Endothelial cell of umbilical vein (primary cell): Measurements from ENCODE around the gene MCM5. TPM values are rescaled to one million over a fixed set of nuclear protein-coding genes. Genes with fewer than 3 reads are reported as not detected.

Experiments
- BruUV-seq: library from RNA; stranded (reverse); fragments of 400-500 nt; replicated peaks from 2 replicates; lab custom pipeline; 2021; lab: Mats Ljungman, UMichigan
- CTCF ChIA-PET: fragments of 300-600, 350-600 bp; sonication (Branson Sonifier 250); formaldehyde crosslinking; loops from one replicate; lab custom pipeline; 2021; ENCODE audit warnings: antibody characterized with exemption, inconsistent platforms; lab: Charles Lee
- POLR2A ChIA-PET: fragments of 300-600, 350-600 bp; sonication (Branson Sonifier 250); formaldehyde crosslinking; loops from one replicate; lab custom pipeline; 2021; ENCODE audit warnings: antibody characterized with exemption, inconsistent platforms; lab: Charles Lee
- DNase-seq: peaks from one replicate; pipeline ENCODE4 v3.0.0-alpha.2; 2011; ENCODE audit warnings: low read depth, low spot score
- FAIRE-seq: peaks from 2 replicates; lab custom pipeline; 2011; peaks lifted over from hg19 to GRCh38; lab: Jason Lieb, UNC
- H2AFZ ChIP-seq: 2 replicates; pipeline ENCODE4 v1.6.0; 2012; ENCODE audit warnings: low read depth, low read length, control low read depth, inconsistent platforms
- H3K27ac ChIP-seq: 2 replicates; pipeline ENCODE4 v1.5.1; 2011; ENCODE audit warnings: low read depth, mild to moderate bottlenecking, control low read depth, low read length, moderate library complexity; ENCODE audit not compliant: insufficient read depth
- H3K27me3 ChIP-seq, 2 experiments: 2 replicates each; pipeline versions ENCODE4 v1.6.0 to v1.6.1; 2011; ENCODE audit warnings: low read length in 2 of 2, mixed read lengths in 1 of 2; ENCODE audit not compliant: control insufficient read depth in 2 of 2, insufficient read depth in 2 of 2
- H3K36me3 ChIP-seq, 2 experiments: 2 replicates in 1 of 2; 3 replicates in 1 of 2; pipeline ENCODE4 v1.5.1; 2011; ENCODE audit warnings: low read length in 2 of 2, mild to moderate bottlenecking in 1 of 2, moderate library complexity in 1 of 2; ENCODE audit not compliant: control insufficient read depth in 2 of 2, insufficient read depth in 2 of 2; ENCODE audit errors: extremely low read depth in 1 of 2
- H3K4me1 ChIP-seq: 3 replicates; pipeline ENCODE4 v1.5.1; 2011; ENCODE audit warnings: mild to moderate bottlenecking, low read length; ENCODE audit not compliant: control insufficient read depth, insufficient read depth; ENCODE audit errors: extremely low read depth
- H3K4me2 ChIP-seq: 2 replicates; pipeline ENCODE4 v1.6.1; 2011; ENCODE audit warnings: low read length, control low read depth, mixed read lengths; ENCODE audit not compliant: insufficient read depth
- H3K4me3 ChIP-seq, 3 experiments: fragments of 200-600 bp in 1 of 3; sonication (generic), shearing (Covaris generic) in 1 of 3; replicated peaks in 1 of 3; 2 replicates each; pipeline ENCODE4 v1.5.1; 2011 to 2016; ENCODE audit warnings: control low read depth in 3 of 3, low read length in 3 of 3, mild to moderate bottlenecking in 2 of 3, inconsistent platforms in 1 of 3, low read depth in 1 of 3, moderate library complexity in 1 of 3; ENCODE audit not compliant: insufficient read depth in 1 of 3
- H3K79me2 ChIP-seq: 2 replicates; pipeline ENCODE4 v1.6.0; 2012; ENCODE audit warnings: low read length, inconsistent platforms; ENCODE audit not compliant: control insufficient read depth, insufficient read depth
- H3K9ac ChIP-seq: replicated peaks from 2 replicates; pipeline ENCODE3; 2011; ENCODE audit warnings: low read length, control low read depth; ENCODE audit not compliant: insufficient read depth; ENCODE audit errors: extremely low read depth
- H3K9me1 ChIP-seq: replicated peaks from 3 replicates; pipeline ENCODE4 v1.6.0; 2011; ENCODE audit warnings: mild to moderate bottlenecking, low read length; ENCODE audit not compliant: control insufficient read depth, insufficient read depth; ENCODE audit errors: extremely low read depth
- H3K9me3 ChIP-seq: replicated peaks from 2 replicates; pipeline ENCODE4 v1.5.1; 2012; ENCODE audit warnings: low read length, inconsistent platforms; ENCODE audit not compliant: control insufficient read depth, insufficient read depth
- H4K20me1 ChIP-seq: replicated peaks from 2 replicates; pipeline ENCODE3; 2011; ENCODE audit warnings: mild to moderate bottlenecking, low read length; ENCODE audit not compliant: control insufficient read depth, insufficient read depth; ENCODE audit errors: extremely low read depth
- EZH2 ChIP-seq: IDR thresholded peaks from 2 replicates; pipeline ENCODE4 v1.6.1; 2012; ENCODE audit warnings: borderline replicate concordance, low read depth, mild to moderate bottlenecking, moderate library complexity, low read length, inconsistent platforms; ENCODE audit not compliant: severe bottlenecking
- FOS ChIP-seq: IDR thresholded peaks from 2 replicates; pipeline ENCODE4 v1.6.1; 2011; ENCODE audit warnings: mild to moderate bottlenecking, low read length, moderate library complexity, borderline replicate concordance; ENCODE audit not compliant: insufficient read depth
- GATA2 ChIP-seq: IDR thresholded peaks from 2 replicates; pipeline ENCODE4 v1.7.0; 2011; ENCODE audit warnings: low read depth, mild to moderate bottlenecking, moderate library complexity, mixed read lengths, low read length; ENCODE audit not compliant: insufficient read length, insufficient read depth
- JUN ChIP-seq: IDR thresholded peaks from 2 replicates; pipeline ENCODE4 v1.6.1; 2011; ENCODE audit warnings: borderline replicate concordance, low read depth; ENCODE audit not compliant: insufficient read length, insufficient read depth
- MYC ChIP-seq: IDR thresholded peaks from one replicate; pipeline ENCODE4 v1.6.1; 2011; ENCODE audit warnings: mild to moderate bottlenecking, low read depth, low read length
- POLR2A ChIP-seq: IDR thresholded peaks from 2 replicates; pipeline ENCODE4 v1.6.1; 2012; ENCODE audit warnings: low read depth, mild to moderate bottlenecking, control low read depth, low read length
- POLR2AphosphoS5 ChIP-seq: IDR thresholded peaks from 2 replicates; pipeline ENCODE4 v1.6.1; 2012; ENCODE audit warnings: low read depth, mild to moderate bottlenecking, control low read depth, low read length, moderate library complexity; ENCODE audit not compliant: insufficient read depth
- dilution Hi-C: fragments of 300-500 bp; cut with MboI; formaldehyde crosslinking; loops from one replicate; pipeline ENCODE4 v1.15.0; 2019; ENCODE audit warnings: low sequenced_read_pairs; ENCODE audit not compliant: extremely low pct_ligation_motif_present
- intact Hi-C: fragments of 100-400 bp; cut with micrococcal nuclease; formaldehyde crosslinking; loops from one replicate; pipeline ENCODE4 v1.10.0; 2022
- polyA plus RNA-seq, 4 experiments: library from polyadenylated mRNA; depleted of rRNA in 3 of 4; stranded (reverse) in 3 of 4; unstranded in 1 of 4; fragments of >200 nt; gene quantifications; 2 replicates each; pipeline versions ENCODE4 v1.2.1 to v1.2.3, GENCODE V29; 2011 to 2012; ENCODE audit warnings: missing spikeins in 1 of 4
- total RNA-seq: library from RNA; stranded (reverse); gene quantifications from 2 replicates; pipeline ENCODE4 v1.2.3, GENCODE V29; 2021
- TF ChIP-seq, protein P1 (sequence below), 2 donors: IDR thresholded peaks; 1 replicate in 1 of 2; 2 replicates in 1 of 2; pipeline ENCODE4 v1.5.1; 2011; ENCODE audit warnings: low read length in 2 of 2, mild to moderate bottlenecking in 2 of 2, moderate library complexity in 2 of 2, control low read depth in 1 of 2, inconsistent platforms in 1 of 2, low read depth in 1 of 2; ENCODE audit not compliant: insufficient read depth in 1 of 2; ENCODE audit errors: extremely low read depth in 1 of 2
- TF ChIP-seq, protein P2 (sequence below): IDR thresholded peaks from 2 replicates; pipeline ENCODE4 v1.6.1; 2011; ENCODE audit not compliant: insufficient read depth, insufficient read length

Gene MCM5
- total and polyA plus RNA-seq, 2 donors (not counting 3 experiments of a cell fraction or from before 2014, with no cell fraction given): 67.8 to 111 TPM

DNA sequence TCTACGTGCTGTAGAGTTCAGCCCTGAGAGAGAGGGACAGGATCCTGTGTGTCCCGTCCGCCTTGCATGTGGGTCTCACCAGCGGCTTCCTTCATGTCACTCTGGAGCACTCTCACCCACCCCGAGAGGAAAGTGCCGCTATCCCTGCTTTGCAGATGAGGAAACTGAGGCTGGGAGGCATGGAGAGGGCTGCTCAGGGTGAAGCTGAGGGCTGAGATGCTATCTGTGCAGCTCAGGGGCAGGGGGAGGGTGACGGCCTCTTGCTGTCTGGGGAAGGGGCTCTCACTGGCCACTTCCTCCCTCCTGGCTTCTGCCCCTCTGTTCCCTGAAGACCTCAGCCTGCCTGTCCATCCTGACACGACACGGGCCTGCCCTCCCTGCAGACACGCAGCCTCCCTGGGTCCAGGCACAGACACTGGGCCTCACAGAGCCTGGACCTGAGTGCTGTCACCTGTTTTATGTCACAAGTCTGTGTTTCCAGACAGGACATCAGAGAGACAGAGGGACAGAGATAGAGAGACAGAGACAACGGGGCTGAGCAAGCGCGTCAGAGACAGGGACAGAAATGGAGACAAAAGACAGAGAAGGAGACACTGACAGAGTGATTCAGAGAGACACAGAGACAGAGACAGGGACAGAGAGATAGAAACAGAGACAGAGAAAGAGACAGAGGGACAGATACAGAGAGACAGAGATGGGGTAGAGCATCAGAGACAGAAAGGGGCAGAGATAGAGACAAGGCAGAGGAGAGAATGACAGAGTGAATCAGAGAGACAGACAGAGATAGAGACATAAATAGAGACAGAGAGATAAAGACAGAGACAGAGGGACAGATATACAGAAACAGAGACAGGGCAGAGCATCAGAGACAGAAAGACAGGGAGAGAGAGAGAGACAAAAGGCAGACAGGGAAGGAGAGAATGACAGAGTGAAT lies 53.1 kb downstream of the MCM5 start:
- H3K9me1 ChIP-seq: no peaks in the 10 kb centered on the region
- no peak overlapping the region for H2AFZ ChIP-seq
- TF ChIP-seq, protein P1, sequence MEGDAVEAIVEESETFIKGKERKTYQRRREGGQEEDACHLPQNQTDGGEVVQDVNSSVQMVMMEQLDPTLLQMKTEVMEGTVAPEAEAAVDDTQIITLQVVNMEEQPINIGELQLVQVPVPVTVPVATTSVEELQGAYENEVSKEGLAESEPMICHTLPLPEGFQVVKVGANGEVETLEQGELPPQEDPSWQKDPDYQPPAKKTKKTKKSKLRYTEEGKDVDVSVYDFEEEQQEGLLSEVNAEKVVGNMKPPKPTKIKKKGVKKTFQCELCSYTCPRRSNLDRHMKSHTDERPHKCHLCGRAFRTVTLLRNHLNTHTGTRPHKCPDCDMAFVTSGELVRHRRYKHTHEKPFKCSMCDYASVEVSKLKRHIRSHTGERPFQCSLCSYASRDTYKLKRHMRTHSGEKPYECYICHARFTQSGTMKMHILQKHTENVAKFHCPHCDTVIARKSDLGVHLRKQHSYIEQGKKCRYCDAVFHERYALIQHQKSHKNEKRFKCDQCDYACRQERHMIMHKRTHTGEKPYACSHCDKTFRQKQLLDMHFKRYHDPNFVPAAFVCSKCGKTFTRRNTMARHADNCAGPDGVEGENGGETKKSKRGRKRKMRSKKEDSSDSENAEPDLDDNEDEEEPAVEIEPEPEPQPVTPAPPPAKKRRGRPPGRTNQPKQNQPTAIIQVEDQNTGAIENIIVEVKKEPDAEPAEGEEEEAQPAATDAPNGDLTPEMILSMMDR (IDR thresholded peaks at IDR 0.05; ENCODE audit: extremely low read depth in 1 of 2, insufficient read depth in 1 of 2, low read depth in 1 of 2, low read length in 2 of 2): no peak
- TF ChIP-seq MYC (no peak), POLR2A (no peak), POLR2AphosphoS5 (no peak), JUN (no peak), EZH2 (no peak), FOS (no peak), GATA2 (no peak)
- TF ChIP-seq, protein P2, sequence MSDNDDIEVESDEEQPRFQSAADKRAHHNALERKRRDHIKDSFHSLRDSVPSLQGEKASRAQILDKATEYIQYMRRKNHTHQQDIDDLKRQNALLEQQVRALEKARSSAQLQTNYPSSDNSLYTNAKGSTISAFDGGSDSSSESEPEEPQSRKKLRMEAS: no peak
- H3K79me2 ChIP-seq: no peaks in the 10 kb centered on the region
- BruUV-seq: no TSS peak
- H3K27ac ChIP-seq: no peak overlapping the region
- POLR2A ChIA-PET: no interaction called here
- FAIRE-seq: no peak
- no peaks in the 10 kb centered on the region for H4K20me1 ChIP-seq
- no peak overlapping the region for H3K4me3 ChIP-seq
- dilution Hi-C loops: no loop called here
- no peaks in the 10 kb centered on the region for H3K9me3 ChIP-seq
- no peak for DNase-seq
- H3K4me2 ChIP-seq: no peak overlapping the region
- peaks cover 5% of the 10 kb centered on the region for H3K4me1 ChIP-seq
- H3K27me3 ChIP-seq: peaks cover 6 to 12% of the 10 kb centered on the region in 2 experiments
- H3K9ac ChIP-seq: no peak overlapping the region
- intact Hi-C loops: no loop called here
- no peaks in the 10 kb centered on the region for H3K36me3 ChIP-seq
- CTCF ChIA-PET: no interaction called here
